ENCODE data around the gene SLC26A2.
"Not testable (repeated sequence)": the region's sequence is repeated elsewhere in the genome, so short reads cannot be mapped to it uniquely, and the experiment has no call there.

SLC26A2 gene

GRCh38 chr5:149937610-149938009, 22.9 kb upstream of the SLC26A2 start:
- no peak for DNase-seq

- DNase-seq = no peak
Observed at GRCh38 chr5:149938279-149938678, 22.3 kb upstream of the SLC26A2 start.

GRCh38 chr5:149938791-149939358, 21.7 kb upstream of the SLC26A2 start:
- no peak for DNase-seq

GRCh38 chr5:149939546-149939945, 21.0 kb upstream of the SLC26A2 start:
- DNase-seq = no peak

- no peak for DNase-seq
Observed at GRCh38 chr5:149940077-149940574, 20.4 kb upstream of the SLC26A2 start.

GRCh38 chr5:149940941-149941644, 19.5 kb upstream of the SLC26A2 start:
- no peak for DNase-seq

GRCh38 chr5:149941795-149942194, 18.8 kb upstream of the SLC26A2 start:
- DNase-seq = no peak

- DNase-seq = no peak
Observed at GRCh38 chr5:149942199-149942598, 18.4 kb upstream of the SLC26A2 start.

GRCh38 chr5:149942741-149943169, 17.8 kb upstream of the SLC26A2 start:
- not testable (repeated sequence) for DNase-seq

- not testable (repeated sequence) for DNase-seq
Observed at GRCh38 chr5:149943177-149943949, 17.2 kb upstream of the SLC26A2 start.

GRCh38 chr5:149944666-149945065, 15.9 kb upstream of the SLC26A2 start, which contains the start of gene PDE6A:
Gene PDE6A, minus strand, starts transcription at chr5:149944793. Its CDS starts 120 bp downstream, at chr5:149944673.
- DNase-seq = no peak

- no peak for DNase-seq
Observed at GRCh38 chr5:149946118-149946517, 14.4 kb upstream of the SLC26A2 start.

GRCh38 chr5:149948993-149949392, 11.6 kb upstream of the SLC26A2 start:
- no peak for DNase-seq

- no peak for DNase-seq
Observed at GRCh38 chr5:149951138-149951749, 9.3 kb upstream of the SLC26A2 start.

- no peak for DNase-seq
Observed at GRCh38 chr5:149953436-149954121, 7.0 kb upstream of the SLC26A2 start.

GRCh38 chr5:149954798-149955197, 5.8 kb upstream of the SLC26A2 start:
- DNase-seq = no peak

GRCh38 chr5:149956685-149957084, 3.9 kb upstream of the SLC26A2 start:
- no peak for DNase-seq

GRCh38 chr5:149957855-149958254, 2.7 kb upstream of the SLC26A2 start:
- DNase-seq = no peak

GRCh38 chr5:149959406-149960236, 937 bp upstream of the SLC26A2 start:
- peak; percentile 49 for DNase-seq

GRCh38 chr5:149961186-149961685, 678 bp downstream of the SLC26A2 start:
- no peak for DNase-seq

- DNase-seq = no peak
Observed at GRCh38 chr5:149961957-149962409, 1.4 kb downstream of the SLC26A2 start.

All from DMS 273 treated with DMSO at 0.1 percent for 48 hours (cell line).